B cell (primary cell): ENCODE results near the gene RAB27A. TPM values are rescaled to one million over a fixed set of nuclear protein-coding genes. Genes with fewer than 3 reads are reported as not detected.

Experiments
- ATAC-seq: fragments of 200-7000 bp; cut with Tn5 transposase; one replicate; pipeline ENCODE4 v1.10.0; 2021; ENCODE audit warnings: low read depth, mild to moderate bottlenecking, moderate number of reproducible peaks, moderate library complexity
- CTCF ChIA-PET: fragments of 350-600 bp; sonication (Branson Sonifier 250); formaldehyde crosslinking; loops from one replicate; lab custom pipeline; 2021; ENCODE audit warnings: antibody characterized with exemption, inconsistent platforms; lab: Charles Lee
- POLR2A ChIA-PET: fragments of 350-600 bp; sonication (Branson Sonifier 250); formaldehyde crosslinking; loops from one replicate; lab custom pipeline; 2021; ENCODE audit warnings: antibody characterized with exemption; lab: Charles Lee
- DNase-seq: peaks from one replicate; pipeline ENCODE4 v3.0.0; 2013
- H2AFZ ChIP-seq: 2 replicates; pipeline ENCODE4 v1.6.1; 2012; ENCODE audit warnings: mild to moderate bottlenecking, low read depth, low read length; ENCODE audit not compliant: insufficient read depth, poor library complexity, severe bottlenecking
- H3K27ac ChIP-seq, 2 donors: 1 replicate in 1 of 2; 2 replicates in 1 of 2; pipeline ENCODE4 v1.5.1; 2012 to 2013; ENCODE audit warnings: low read length in 2 of 2, mild to moderate bottlenecking in 2 of 2, moderate library complexity in 1 of 2
- H3K27me3 ChIP-seq, 4 experiments: fragments of 200-600 bp in 1 of 4; sonication (generic) in 1 of 4; replicated peaks in 1 of 4; 1 replicate in 2 of 4; 2 replicates in 2 of 4; pipeline versions ENCODE4 v1.6.1 to v1.7.0; 2013 to 2016; ENCODE audit warnings: low read length in 3 of 4, mild to moderate bottlenecking in 2 of 4, mixed read lengths in 1 of 4, moderate library complexity in 1 of 4; ENCODE audit not compliant: insufficient read depth in 4 of 4, control insufficient read depth in 3 of 4; ENCODE audit errors: control extremely low read depth in 1 of 4
- H3K36me3 ChIP-seq, 2 experiments: replicated peaks in 1 of 2; 1 replicate in 1 of 2; 2 replicates in 1 of 2; pipeline versions ENCODE4 v1.6.1 to v1.7.1; 2013; ENCODE audit warnings: low read length in 1 of 2; ENCODE audit not compliant: insufficient read depth in 2 of 2, control insufficient read depth in 1 of 2; ENCODE audit errors: control extremely low read depth in 1 of 2, extremely low read depth in 1 of 2
- H3K4me1 ChIP-seq, 2 donors: fragments of 200-600 bp in 1 of 2; sonication (generic) in 1 of 2; 1 replicate in 1 of 2; 2 replicates in 1 of 2; pipeline versions ENCODE4 v1.5.1 to v1.6.1; 2013 to 2017; ENCODE audit warnings: low read length in 2 of 2; ENCODE audit not compliant: control insufficient read depth in 2 of 2, insufficient read depth in 2 of 2
- H3K4me2 ChIP-seq: replicated peaks from 2 replicates; pipeline ENCODE3; 2012; ENCODE audit warnings: mild to moderate bottlenecking, low read depth, low read length; ENCODE audit not compliant: poor library complexity, severe bottlenecking
- H3K4me3 ChIP-seq, 5 experiments: fragments of 200-600 bp in 1 of 5; sonication (generic) in 1 of 5; 1 replicate in 3 of 5; 2 replicates in 2 of 5; pipeline versions ENCODE4 v1.5.1 to v1.7.0; 2011 to 2016; ENCODE audit warnings: low read length in 4 of 5, mild to moderate bottlenecking in 4 of 5, low read depth in 2 of 5, control low read depth in 1 of 5, moderate library complexity in 1 of 5; ENCODE audit not compliant: insufficient read depth in 1 of 5; ENCODE audit errors: control extremely low read depth in 1 of 5, extremely low read depth in 1 of 5
- H3K79me2 ChIP-seq: fragments of 200-600 bp; sonication (generic); one replicate; pipeline ENCODE4 v1.6.0; 2016; ENCODE audit warnings: low read length; ENCODE audit not compliant: control insufficient read depth, insufficient read depth
- H3K9ac ChIP-seq: fragments of 200-600 bp; sonication (generic); 2 replicates; pipeline ENCODE4 v1.6.1; 2017; ENCODE audit warnings: mild to moderate bottlenecking, low read length, moderate library complexity
- H3K9me3 ChIP-seq, 3 donors: one replicate each; pipeline versions ENCODE4 v1.6.1 to v1.7.1; 2013; ENCODE audit warnings: low read length in 2 of 3; ENCODE audit not compliant: control insufficient read depth in 2 of 3, insufficient read depth in 1 of 3; ENCODE audit errors: control extremely low read depth in 1 of 3
- H4K20me1 ChIP-seq: 2 replicates; pipeline ENCODE4 v1.6.0; 2012; ENCODE audit warnings: mild to moderate bottlenecking, low read length; ENCODE audit not compliant: insufficient read depth, control insufficient read depth, poor library complexity, severe bottlenecking
- H3K27ac Mint-ChIP-seq: one replicate; pipeline ENCODE4 v1.8.0; 2021; ENCODE audit warnings: mixed read lengths
- H3K27me3 Mint-ChIP-seq: one replicate; pipeline ENCODE4 v1.8.0; 2021; ENCODE audit warnings: mixed read lengths
- H3K4me1 Mint-ChIP-seq: one replicate; pipeline ENCODE4 v1.8.0; 2021; ENCODE audit warnings: mixed read lengths
- H3K4me3 Mint-ChIP-seq: one replicate; pipeline ENCODE4 v1.8.0; 2021; ENCODE audit warnings: mixed read lengths
- H3K9me3 Mint-ChIP-seq: one replicate; pipeline ENCODE4 v1.8.0; 2022; ENCODE audit warnings: mixed read lengths; ENCODE audit not compliant: insufficient read depth
- EZH2 ChIP-seq: IDR thresholded peaks from 2 replicates; pipeline ENCODE4 v1.6.1; 2012; ENCODE audit warnings: borderline replicate concordance, low read depth, mild to moderate bottlenecking, moderate library complexity, low read length; ENCODE audit not compliant: insufficient read depth, poor library complexity, severe bottlenecking
- WGBS: methylation state at CpG from one replicate; pipeline ENCODE4 v1.1.5; 2013; ENCODE audit warnings: missing lambda C conversion rate; ENCODE audit not compliant: insufficient coverage; 5-methylcytosine and 5-hydroxymethylcytosine counted together
- intact Hi-C: fragments of 100-400 bp; cut with micrococcal nuclease; formaldehyde crosslinking; loops from one replicate; pipeline ENCODE4 v1.10.0; 2022
- polyA plus RNA-seq: library from polyadenylated mRNA; depleted of rRNA; stranded (reverse); fragments of >200 nt; gene quantifications from 2 replicates; pipeline ENCODE4 v1.2.3, GENCODE V29; 2012
- total RNA-seq, 2 donors: library from RNA; stranded (reverse); fragments of 120-200 nt in 1 of 2; gene quantifications; 1 replicate in 1 of 2; 2 replicates in 1 of 2; pipeline versions ENCODE4 v1.2.3 to v1.2.4, GENCODE V29; 2013 to 2022
- TF ChIP-seq, protein P1 (sequence below): fragments of 200-600 bp; IDR thresholded peaks from one replicate; pipeline ENCODE4 v1.8.0; 2022; ENCODE audit warnings: antibody characterized with exemption, mild to moderate bottlenecking

The RAB27A gene
- total and polyA plus RNA-seq, 2 donors (not counting 1 experiment from before 2014, with no cell fraction given): 7.2 to 19.0 TPM

DNA sequence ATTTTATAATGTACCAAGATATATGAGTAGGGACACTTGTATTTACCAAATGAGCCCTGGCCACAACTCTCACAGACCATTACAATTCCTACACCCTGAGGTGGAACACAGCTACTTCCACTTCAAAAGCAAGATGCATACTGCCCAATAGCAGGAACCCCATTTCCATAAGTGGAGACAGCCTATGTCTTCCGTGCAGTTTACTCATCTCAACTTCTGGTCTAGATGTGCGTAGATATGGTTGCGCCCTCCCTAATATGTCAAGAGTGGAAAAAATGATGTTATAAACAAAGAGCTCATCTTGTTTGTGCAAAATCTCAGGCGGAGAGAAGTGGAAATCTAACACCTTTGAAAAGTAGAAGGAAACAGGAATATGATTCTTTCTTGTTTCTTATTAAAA lies 44.6 kb downstream of the RAB27A start:
- Mint-ChIP-seq H3K9me3 (peaks cover 3% of the 10 kb centered on the region), H3K27ac (no peak overlapping the region), H3K4me3 (no peak overlapping the region), H3K27me3 (no peaks in the 10 kb centered on the region), H3K4me1 (peaks cover 17% of the 10 kb centered on the region)
- POLR2A ChIA-PET: no interaction called here
- no peak for ATAC-seq
- Histone ChIP-seq H3K36me3 (peaks cover 0 to 6% of the 10 kb centered on the region in 2 experiments), H4K20me1 (no peaks in the 10 kb centered on the region), H3K9ac (no peak overlapping the region), H3K4me3 (no peak overlapping the region), H2AFZ (no peak overlapping the region), H3K9me3 (no peaks in the 10 kb centered on the region), H3K27me3 (no peaks in the 10 kb centered on the region), H3K4me2 (no peak overlapping the region), H3K4me1 (no peaks in the 10 kb centered on the region), H3K27ac (no peak overlapping the region), H3K79me2 (peaks cover 51% of the 10 kb centered on the region)
- WGBS: no CpG with 5 or more reads among the region's 4 CpGs
- CTCF ChIA-PET: no interaction called here
- DNase-seq: no peak
- intact Hi-C loops: no loop called here
- TF ChIP-seq EZH2: no peak
- TF ChIP-seq, protein P1, sequence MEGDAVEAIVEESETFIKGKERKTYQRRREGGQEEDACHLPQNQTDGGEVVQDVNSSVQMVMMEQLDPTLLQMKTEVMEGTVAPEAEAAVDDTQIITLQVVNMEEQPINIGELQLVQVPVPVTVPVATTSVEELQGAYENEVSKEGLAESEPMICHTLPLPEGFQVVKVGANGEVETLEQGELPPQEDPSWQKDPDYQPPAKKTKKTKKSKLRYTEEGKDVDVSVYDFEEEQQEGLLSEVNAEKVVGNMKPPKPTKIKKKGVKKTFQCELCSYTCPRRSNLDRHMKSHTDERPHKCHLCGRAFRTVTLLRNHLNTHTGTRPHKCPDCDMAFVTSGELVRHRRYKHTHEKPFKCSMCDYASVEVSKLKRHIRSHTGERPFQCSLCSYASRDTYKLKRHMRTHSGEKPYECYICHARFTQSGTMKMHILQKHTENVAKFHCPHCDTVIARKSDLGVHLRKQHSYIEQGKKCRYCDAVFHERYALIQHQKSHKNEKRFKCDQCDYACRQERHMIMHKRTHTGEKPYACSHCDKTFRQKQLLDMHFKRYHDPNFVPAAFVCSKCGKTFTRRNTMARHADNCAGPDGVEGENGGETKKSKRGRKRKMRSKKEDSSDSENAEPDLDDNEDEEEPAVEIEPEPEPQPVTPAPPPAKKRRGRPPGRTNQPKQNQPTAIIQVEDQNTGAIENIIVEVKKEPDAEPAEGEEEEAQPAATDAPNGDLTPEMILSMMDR: no peak

DNA sequence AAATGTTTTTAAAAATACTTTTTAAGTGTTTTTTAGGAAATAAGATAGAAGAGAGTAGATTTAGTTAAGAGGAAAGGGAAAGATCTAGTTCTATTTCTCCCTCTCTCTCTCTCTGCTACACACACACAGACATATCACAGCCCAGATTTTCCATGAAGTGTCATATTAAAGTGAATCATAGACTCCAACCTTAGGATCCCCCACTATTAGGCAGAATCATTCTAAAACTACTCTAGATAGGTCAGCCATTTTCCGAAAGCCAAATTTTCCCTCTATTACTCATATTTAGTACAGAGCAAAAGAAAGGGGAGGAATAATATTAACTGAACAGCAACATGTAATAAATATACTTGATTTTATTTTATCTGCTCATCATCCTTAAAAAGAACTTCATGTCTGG lies 47.7 kb downstream of the RAB27A start:
- no peak overlapping the region for H3K4me2 ChIP-seq
- CTCF ChIA-PET: no interaction called here
- H3K4me3 Mint-ChIP-seq: no peak overlapping the region
- H3K4me1 Mint-ChIP-seq: peaks cover 10% of the 10 kb centered on the region
- no peak overlapping the region for H3K27ac ChIP-seq
- DNase-seq (no peak), ATAC-seq (no peak)
- H3K36me3 ChIP-seq: no peaks in the 10 kb centered on the region
- H3K9me3 ChIP-seq: no peaks in the 10 kb centered on the region
- no peak overlapping the region for H3K27ac Mint-ChIP-seq
- WGBS: no CpG with 5 or more reads among the region's 1 CpG
- no peak for TF ChIP-seq EZH2
- TF ChIP-seq, protein P1: no peak
- no peak overlapping the region for H3K9ac ChIP-seq
- H3K4me1 ChIP-seq: no peaks in the 10 kb centered on the region
- no peak overlapping the region for H2AFZ ChIP-seq
- H3K4me3 ChIP-seq: no peak overlapping the region
- H3K27me3 ChIP-seq: no peaks in the 10 kb centered on the region
- H3K79me2 ChIP-seq: peaks cover 27% of the 10 kb centered on the region
- POLR2A ChIA-PET: no interaction called here
- intact Hi-C loops: no loop called here
- H3K27me3 Mint-ChIP-seq: no peaks in the 10 kb centered on the region
- no peaks in the 10 kb centered on the region for H3K9me3 Mint-ChIP-seq
- no peaks in the 10 kb centered on the region for H4K20me1 ChIP-seq
